WTC11 (cell line): Measurements from ENCODE around the gene FYN. TPM values are rescaled to one million over a fixed set of nuclear protein-coding genes. Genes with fewer than 3 reads are reported as not detected.
A peak's percentile ranks its signal among the peaks of the same experiment; 100 is the strongest.

Experiments used
- ATAC-seq: fragments of 200-7000 bp; cut with Tn5 transposase; 2 replicates; pipeline ENCODE4 v1.10.0; 2021; ENCODE audit warnings: mild to moderate bottlenecking, moderate library complexity
- CTCF ChIA-PET: fragments of 300-600 bp; sonication (Branson Sonifier 250); formaldehyde crosslinking; loops from one replicate; lab custom pipeline; 2021; ENCODE audit warnings: antibody characterized with exemption; lab: Charles Lee
- POLR2A ChIA-PET: fragments of 350-600 bp; sonication (Branson Sonifier 250); formaldehyde crosslinking; loops from one replicate; lab custom pipeline; 2021; ENCODE audit warnings: antibody characterized with exemption; lab: Charles Lee
- DNase-seq: peaks from one replicate; pipeline ENCODE4 v3.0.0; 2021; ENCODE audit warnings: low spot score
- H3K27ac Mint-ChIP-seq: 2 replicates; pipeline ENCODE4 v1.8.0; 2021; ENCODE audit warnings: mixed read lengths
- H3K27me3 Mint-ChIP-seq: 2 replicates; pipeline ENCODE4 v1.8.0; 2021; ENCODE audit warnings: low read depth, mild to moderate bottlenecking, moderate library complexity, mixed read lengths
- H3K36me3 Mint-ChIP-seq: 2 replicates; pipeline ENCODE4 v1.8.0; 2021; ENCODE audit warnings: mixed read lengths
- H3K4me1 Mint-ChIP-seq: 2 replicates; pipeline ENCODE4 v1.8.0; 2022; ENCODE audit warnings: mixed read lengths
- H3K4me3 Mint-ChIP-seq: 2 replicates; pipeline ENCODE4 v1.8.0; 2021; ENCODE audit warnings: mild to moderate bottlenecking, moderate library complexity, mixed read lengths
- H3K9me3 Mint-ChIP-seq: 2 replicates; pipeline ENCODE4 v1.8.0; 2021; ENCODE audit warnings: mixed read lengths
- CREB1 ChIP-seq: sonication (generic); formaldehyde crosslinking; IDR thresholded peaks from 2 replicates; pipeline ENCODE4 v1.8.0; 2023; ENCODE audit warnings: mild to moderate bottlenecking, missing genetic modification reagents
- MLX ChIP-seq: sonication (generic); formaldehyde crosslinking; IDR thresholded peaks from 2 replicates; pipeline ENCODE4 v1.8.1; 2023; ENCODE audit warnings: mild to moderate bottlenecking, missing genetic modification reagents, moderate library complexity
- NFE2L1 ChIP-seq: sonication (generic); formaldehyde crosslinking; IDR thresholded peaks from 2 replicates; pipeline ENCODE4 v1.8.1; 2023; ENCODE audit warnings: missing genetic modification reagents
- NR1H2 ChIP-seq: sonication (generic); formaldehyde crosslinking; IDR thresholded peaks from 2 replicates; pipeline ENCODE4 v1.9.0; 2021; ENCODE audit warnings: mild to moderate bottlenecking, moderate library complexity, missing genetic modification reagents
- PRRX2 ChIP-seq: fragments of 250-450 bp; sonication (Bioruptor Pico); IDR thresholded peaks from 2 replicates; pipeline ENCODE4 v1.8.0; 2021; ENCODE audit warnings: mild to moderate bottlenecking
- RORB ChIP-seq: fragments of 250-450 bp; sonication (Bioruptor Pico); IDR thresholded peaks from 2 replicates; pipeline ENCODE4 v1.9.0; 2021; ENCODE audit warnings: mild to moderate bottlenecking
- TEAD4 ChIP-seq: sonication (generic); formaldehyde crosslinking; IDR thresholded peaks from 2 replicates; pipeline ENCODE4 v1.8.0; 2022; ENCODE audit warnings: mild to moderate bottlenecking, missing genetic modification reagents
- ZNF425 ChIP-seq: fragments of 250-450 bp; sonication (Bioruptor Pico); conservative IDR thresholded peaks from 2 replicates; pipeline ENCODE4 v1.9.0; 2021; ENCODE audit warnings: mild to moderate bottlenecking
- ZSCAN18 ChIP-seq: fragments of 250-450 bp; sonication (Bioruptor Pico); IDR thresholded peaks from 2 replicates; pipeline ENCODE4 v2.1.2; 2022; ENCODE audit warnings: mild to moderate bottlenecking, moderate library complexity
- total RNA-seq: library from RNA; stranded (reverse); gene quantifications from 3 replicates; pipeline ENCODE4 v1.2.3, GENCODE V29; 2021
- TF ChIP-seq, protein P1 (sequence below): sonication (generic); formaldehyde crosslinking; IDR thresholded peaks from 2 replicates; pipeline ENCODE4 v1.8.1; 2023; ENCODE audit warnings: mild to moderate bottlenecking, missing genetic modification reagents
- TF ChIP-seq, protein P2 (sequence below): sonication (generic); formaldehyde crosslinking; conservative IDR thresholded peaks from 2 replicates; pipeline ENCODE4 v1.8.1; 2022; ENCODE audit warnings: mild to moderate bottlenecking, missing genetic modification reagents

FYN gene
- total RNA-seq, 1 experiment from 2014 or later = 63.9 TPM

GRCh38 chr6:111782887-111783466, 90.3 kb downstream of the FYN start:
- CTCF ChIA-PET = no interaction called here
- TF ChIP-seq, protein P1, sequence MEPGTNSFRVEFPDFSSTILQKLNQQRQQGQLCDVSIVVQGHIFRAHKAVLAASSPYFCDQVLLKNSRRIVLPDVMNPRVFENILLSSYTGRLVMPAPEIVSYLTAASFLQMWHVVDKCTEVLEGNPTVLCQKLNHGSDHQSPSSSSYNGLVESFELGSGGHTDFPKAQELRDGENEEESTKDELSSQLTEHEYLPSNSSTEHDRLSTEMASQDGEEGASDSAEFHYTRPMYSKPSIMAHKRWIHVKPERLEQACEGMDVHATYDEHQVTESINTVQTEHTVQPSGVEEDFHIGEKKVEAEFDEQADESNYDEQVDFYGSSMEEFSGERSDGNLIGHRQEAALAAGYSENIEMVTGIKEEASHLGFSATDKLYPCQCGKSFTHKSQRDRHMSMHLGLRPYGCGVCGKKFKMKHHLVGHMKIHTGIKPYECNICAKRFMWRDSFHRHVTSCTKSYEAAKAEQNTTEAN (CRISPR knock-in tag) = no peak
- TF ChIP-seq ZSCAN18 (CRISPR knock-in tag) (no peak), ZNF425 (CRISPR knock-in tag) (no peak), PRRX2 (no peak), MLX (CRISPR knock-in tag) (no peak), CREB1 (CRISPR knock-in tag) (no peak), NFE2L1 (CRISPR knock-in tag) (no peak), RORB (CRISPR knock-in tag) (no peak)
- TF ChIP-seq, protein P2, sequence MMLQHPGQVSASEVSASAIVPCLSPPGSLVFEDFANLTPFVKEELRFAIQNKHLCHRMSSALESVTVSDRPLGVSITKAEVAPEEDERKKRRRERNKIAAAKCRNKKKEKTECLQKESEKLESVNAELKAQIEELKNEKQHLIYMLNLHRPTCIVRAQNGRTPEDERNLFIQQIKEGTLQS (CRISPR knock-in tag) = no peak
- no peak for ATAC-seq

GRCh38 chr6:111782192-111782809, 91.0 kb downstream of the FYN start:
- DNase-seq (no peak), ATAC-seq (no peak)
- TF ChIP-seq TEAD4 (CRISPR knock-in tag) = no peak
- no peak for TF ChIP-seq RORB (CRISPR knock-in tag)
- no peak for TF ChIP-seq ZSCAN18 (CRISPR knock-in tag)
- no peaks in the 10 kb centered on the region for H3K27me3 Mint-ChIP-seq
- H3K4me3 Mint-ChIP-seq = no peak overlapping the region
- H3K36me3 Mint-ChIP-seq = peaks cover 5% of the 10 kb centered on the region; the same call in 1 of the 2 replicates
- H3K9me3 Mint-ChIP-seq = peaks cover 3% of the 10 kb centered on the region; the same call in 1 of the 2 replicates
- CTCF ChIA-PET = interaction anchor here (1.4 kb wide), 1 partner anchor 22 kb away, joined by 3 read pairs; no protein-coding TSS in a partner anchor
- POLR2A ChIA-PET = no interaction called here
- H3K27ac Mint-ChIP-seq = no peak overlapping the region
- peaks cover 21% of the 10 kb centered on the region for H3K4me1 Mint-ChIP-seq

More at GRCh38 chr6:111782887-111783466, 90.3 kb downstream of the FYN start:
- Mint-ChIP-seq H3K36me3 (peaks cover 5% of the 10 kb centered on the region; the same call in 1 of the 2 replicates), H3K9me3 (peaks cover 3% of the 10 kb centered on the region; the same call in 1 of the 2 replicates), H3K27ac (no peak overlapping the region), H3K4me3 (no peak overlapping the region), H3K27me3 (no peaks in the 10 kb centered on the region), H3K4me1 (peaks cover 21% of the 10 kb centered on the region)
- POLR2A ChIA-PET = no interaction called here
- no peak for DNase-seq

DNA sequence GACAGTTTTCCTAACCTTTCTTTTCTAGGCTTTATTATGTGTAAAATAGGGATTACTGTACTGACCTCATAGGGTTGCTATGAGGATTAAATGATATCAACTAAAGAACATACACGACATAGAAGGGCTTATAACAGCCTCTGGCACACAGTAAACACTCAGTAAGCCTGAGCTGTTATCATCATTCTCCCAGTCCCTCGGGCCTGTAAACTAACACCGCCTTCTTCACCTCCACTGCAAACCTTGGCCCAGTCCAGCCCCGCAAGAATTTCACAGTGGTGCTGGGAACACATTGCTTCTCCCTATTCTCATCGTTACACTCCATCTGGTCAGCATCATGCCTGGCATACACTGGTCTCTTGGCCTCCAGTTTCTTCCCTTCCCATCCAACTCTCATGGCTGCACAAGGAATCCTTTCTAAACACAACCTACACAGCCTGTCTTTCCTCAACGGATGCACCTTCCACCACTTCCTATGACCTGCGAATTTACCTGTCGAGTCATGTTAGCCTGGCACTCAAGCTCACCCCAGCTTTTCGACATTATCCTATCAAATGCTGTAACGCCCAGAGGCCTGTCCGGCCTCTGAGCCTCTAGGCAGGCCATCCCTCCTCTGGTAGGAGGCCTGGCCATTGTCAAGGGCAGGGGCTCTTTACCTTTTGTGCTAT, 92.1 kb downstream of the FYN start:
- H3K27ac Mint-ChIP-seq = peak overlapping the region; percentile 19; the same call in 1 of the 2 replicates
- no peak overlapping the region for H3K4me3 Mint-ChIP-seq
- no peaks in the 10 kb centered on the region for H3K27me3 Mint-ChIP-seq
- peaks cover 25% of the 10 kb centered on the region for H3K4me1 Mint-ChIP-seq
- DNase-seq (no peak), ATAC-seq (peak; percentile 28; the same call in 1 of the 2 replicates)
- peaks cover 2% of the 10 kb centered on the region; the same call in 1 of the 2 replicates for H3K9me3 Mint-ChIP-seq
- ChIA-PET POLR2A (no interaction called here), CTCF (interaction anchor here (1.4 kb wide), 1 partner anchor 21 kb away, joined by 3 read pairs; no protein-coding TSS in a partner anchor)
- peaks cover 2% of the 10 kb centered on the region; the same call in 1 of the 2 replicates for H3K36me3 Mint-ChIP-seq
- no peak for TF ChIP-seq NR1H2 (CRISPR knock-in tag)
